Medulla oblongata (tissue), 1 donor: ENCODE data around the gene BEAN1.

Experiments used
- DNase-seq: peaks from one replicate; pipeline ENCODE4 v3.0.0-alpha.2; 2015; ENCODE audit errors: extremely low spot score

BEAN1 gene

GRCh38 chr16:66521951-66522771 lies 95.1 kb downstream of the BEAN1 start:
- DNase-seq = peak; percentile 71

GRCh38 chr16:66522816-66523590 lies 95.9 kb downstream of the BEAN1 start:
- DNase-seq = no peak

- DNase-seq = no peak
Measured at GRCh38 chr16:66523861-66524354, 96.8 kb downstream of the BEAN1 start.

GRCh38 chr16:66524601-66525164 lies 97.6 kb downstream of the BEAN1 start:
- peak; percentile 85 for DNase-seq

GRCh38 chr16:66525396-66526180 lies 98.5 kb downstream of the BEAN1 start:
- no peak for DNase-seq

GRCh38 chr16:66528294-66528693 lies 101.2 kb downstream of the BEAN1 start:
- DNase-seq = no peak

- DNase-seq = no peak
Measured at GRCh38 chr16:66529475-66529874, 102.4 kb downstream of the BEAN1 start.
